ENCODE data around the gene MAP4K3.

The MAP4K3 gene

DNA sequence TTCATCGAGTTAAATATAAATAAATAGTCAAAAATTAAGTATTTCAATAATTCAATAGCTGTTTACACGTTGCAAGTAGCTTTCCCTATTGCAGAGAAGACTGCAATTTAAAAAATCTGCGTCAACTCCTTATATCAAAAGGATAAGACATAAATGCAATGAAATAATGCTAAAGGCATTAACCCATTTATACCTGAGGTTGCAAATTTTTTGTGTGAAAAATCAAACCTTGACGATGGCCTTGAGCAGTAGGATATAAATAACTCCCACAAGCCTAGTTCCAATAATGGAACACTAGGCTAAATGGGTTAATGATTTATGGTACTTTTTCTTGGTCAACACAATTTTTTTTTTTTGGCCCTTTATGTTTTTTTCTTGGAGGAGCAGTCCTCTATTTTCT lies 116.9 kb downstream of the MAP4K3 start:
- H3K4me1 ChIP-seq (ENCODE audit: control insufficient read depth, insufficient read depth, low read length, poor library complexity, severe bottlenecking), result no peaks in the 10 kb centered on the region
- no peak overlapping the region for H3K27ac ChIP-seq (ENCODE audit: insufficient read depth, low read length, poor library complexity, severe bottlenecking)

GRCh38 chr2:39313575-39313974 lies 123.5 kb downstream of the MAP4K3 start:
- H3K4me3 ChIP-seq (ENCODE audit: insufficient read depth, low read depth, low read length, poor library complexity, severe bottlenecking), result no peak overlapping the region
- no peaks in the 10 kb centered on the region for H3K36me3 ChIP-seq (ENCODE audit: control insufficient read depth, insufficient read depth, low read length)
- H3K4me1 ChIP-seq (ENCODE audit: control insufficient read depth, insufficient read depth, low read length, poor library complexity, severe bottlenecking), result no peaks in the 10 kb centered on the region
- no peak for DNase-seq
- no peaks in the 10 kb centered on the region for H3K27me3 ChIP-seq (replicated peaks; ENCODE audit: control insufficient read depth, insufficient read depth, low read length, poor library complexity, severe bottlenecking)
- H3K27ac ChIP-seq (ENCODE audit: insufficient read depth, low read length, poor library complexity, severe bottlenecking), result no peak overlapping the region
- no peaks in the 10 kb centered on the region for H3K9me3 ChIP-seq (ENCODE audit: control insufficient read depth, low read length)

More for the DNA sequence above, 116.9 kb downstream of the MAP4K3 start:
- Histone ChIP-seq H3K36me3 (ENCODE audit: control insufficient read depth, insufficient read depth, low read length) (peaks cover 3% of the 10 kb centered on the region), H3K4me3 (ENCODE audit: insufficient read depth, low read depth, low read length, poor library complexity, severe bottlenecking) (no peak overlapping the region), H3K9me3 (ENCODE audit: control insufficient read depth, low read length) (no peaks in the 10 kb centered on the region), H3K27me3 (replicated peaks; ENCODE audit: control insufficient read depth, insufficient read depth, low read length, poor library complexity, severe bottlenecking) (no peaks in the 10 kb centered on the region)
- no peak for DNase-seq

DNA sequence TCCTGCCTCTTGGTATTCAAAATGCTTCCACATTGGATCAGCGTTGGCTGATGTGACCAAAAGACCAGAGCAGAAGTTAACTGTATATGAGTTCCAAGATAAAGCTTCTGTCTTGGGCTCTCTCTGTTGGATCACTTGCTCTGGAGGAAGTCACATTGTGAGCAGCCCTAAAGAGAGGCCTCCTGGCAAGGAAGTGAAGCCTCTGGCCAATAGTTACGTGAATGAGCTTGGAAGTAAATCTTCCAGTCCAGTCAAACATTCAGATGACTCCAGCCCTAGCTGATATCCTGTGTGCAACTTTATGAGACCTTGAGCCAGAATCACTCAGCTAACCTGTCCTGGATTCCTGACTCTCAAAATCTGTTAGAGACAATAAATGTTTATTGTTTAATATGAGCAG lies 125.6 kb downstream of the MAP4K3 start:
- no peak for DNase-seq
- Histone ChIP-seq H3K4me1 (ENCODE audit: control insufficient read depth, insufficient read depth, low read length, poor library complexity, severe bottlenecking) (no peaks in the 10 kb centered on the region), H3K36me3 (ENCODE audit: control insufficient read depth, insufficient read depth, low read length) (no peaks in the 10 kb centered on the region), H3K9me3 (ENCODE audit: control insufficient read depth, low read length) (no peaks in the 10 kb centered on the region), H3K27me3 (replicated peaks; ENCODE audit: control insufficient read depth, insufficient read depth, low read length, poor library complexity, severe bottlenecking) (no peaks in the 10 kb centered on the region), H3K4me3 (ENCODE audit: insufficient read depth, low read depth, low read length, poor library complexity, severe bottlenecking) (no peak overlapping the region), H3K27ac (ENCODE audit: insufficient read depth, low read length, poor library complexity, severe bottlenecking) (no peak overlapping the region)

GRCh38 chr2:39308778-39309177 lies 128.3 kb downstream of the MAP4K3 start:
- Histone ChIP-seq H3K36me3 (ENCODE audit: control insufficient read depth, insufficient read depth, low read length) (no peaks in the 10 kb centered on the region), H3K4me3 (ENCODE audit: insufficient read depth, low read depth, low read length, poor library complexity, severe bottlenecking) (no peak overlapping the region), H3K27ac (ENCODE audit: insufficient read depth, low read length, poor library complexity, severe bottlenecking) (no peak overlapping the region), H3K27me3 (replicated peaks; ENCODE audit: control insufficient read depth, insufficient read depth, low read length, poor library complexity, severe bottlenecking) (no peaks in the 10 kb centered on the region), H3K9me3 (ENCODE audit: control insufficient read depth, low read length) (no peaks in the 10 kb centered on the region), H3K4me1 (ENCODE audit: control insufficient read depth, insufficient read depth, low read length, poor library complexity, severe bottlenecking) (no peaks in the 10 kb centered on the region)
- no peak for DNase-seq

DNA sequence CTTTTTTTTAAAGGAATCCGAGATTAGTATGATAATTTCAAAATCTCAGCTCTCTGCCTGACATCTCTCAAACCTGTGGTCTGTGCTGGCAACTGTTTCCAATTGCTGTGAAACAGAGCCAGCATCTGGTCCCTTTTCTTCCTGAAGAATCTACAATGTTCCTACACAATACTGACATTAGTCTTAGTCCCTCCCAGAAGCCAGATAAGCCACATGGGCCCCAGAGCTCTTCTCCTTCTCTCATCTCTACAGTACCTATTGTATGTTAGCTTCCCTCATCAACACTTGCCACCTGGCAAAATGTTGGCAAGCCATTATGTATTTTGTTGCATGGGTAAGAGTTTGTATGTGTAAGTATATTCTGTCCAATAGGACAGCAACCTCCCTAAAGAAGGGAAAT lies 130.5 kb downstream of the MAP4K3 start:
- Histone ChIP-seq H3K4me3 (ENCODE audit: insufficient read depth, low read depth, low read length, poor library complexity, severe bottlenecking) (no peak overlapping the region), H3K36me3 (ENCODE audit: control insufficient read depth, insufficient read depth, low read length) (no peaks in the 10 kb centered on the region), H3K27me3 (replicated peaks; ENCODE audit: control insufficient read depth, insufficient read depth, low read length, poor library complexity, severe bottlenecking) (no peaks in the 10 kb centered on the region), H3K4me1 (ENCODE audit: control insufficient read depth, insufficient read depth, low read length, poor library complexity, severe bottlenecking) (no peaks in the 10 kb centered on the region), H3K27ac (ENCODE audit: insufficient read depth, low read length, poor library complexity, severe bottlenecking) (no peak overlapping the region), H3K9me3 (ENCODE audit: control insufficient read depth, low read length) (no peaks in the 10 kb centered on the region)
- no peak for DNase-seq

GRCh38 chr2:39304729-39305128 lies 132.4 kb downstream of the MAP4K3 start:
- DNase-seq, result no peak
- no peak overlapping the region for H3K27ac ChIP-seq (ENCODE audit: insufficient read depth, low read length, poor library complexity, severe bottlenecking)

GRCh38 chr2:39304200-39304599 lies 132.9 kb downstream of the MAP4K3 start:
- no peak overlapping the region for H3K4me3 ChIP-seq (ENCODE audit: insufficient read depth, low read depth, low read length, poor library complexity, severe bottlenecking)
- no peaks in the 10 kb centered on the region for H3K36me3 ChIP-seq (ENCODE audit: control insufficient read depth, insufficient read depth, low read length)
- no peaks in the 10 kb centered on the region for H3K4me1 ChIP-seq (ENCODE audit: control insufficient read depth, insufficient read depth, low read length, poor library complexity, severe bottlenecking)
- no peak for DNase-seq
- H3K27ac ChIP-seq (ENCODE audit: insufficient read depth, low read length, poor library complexity, severe bottlenecking), result no peak overlapping the region
- no peaks in the 10 kb centered on the region for H3K9me3 ChIP-seq (ENCODE audit: control insufficient read depth, low read length)
- H3K27me3 ChIP-seq (replicated peaks; ENCODE audit: control insufficient read depth, insufficient read depth, low read length, poor library complexity, severe bottlenecking), result no peaks in the 10 kb centered on the region

More at GRCh38 chr2:39304729-39305128, 132.4 kb downstream of the MAP4K3 start:
- H3K27me3 ChIP-seq (replicated peaks; ENCODE audit: control insufficient read depth, insufficient read depth, low read length, poor library complexity, severe bottlenecking), result no peaks in the 10 kb centered on the region
- no peaks in the 10 kb centered on the region for H3K36me3 ChIP-seq (ENCODE audit: control insufficient read depth, insufficient read depth, low read length)
- H3K4me3 ChIP-seq (ENCODE audit: insufficient read depth, low read depth, low read length, poor library complexity, severe bottlenecking), result no peak overlapping the region
- H3K4me1 ChIP-seq (ENCODE audit: control insufficient read depth, insufficient read depth, low read length, poor library complexity, severe bottlenecking), result no peaks in the 10 kb centered on the region
- no peaks in the 10 kb centered on the region for H3K9me3 ChIP-seq (ENCODE audit: control insufficient read depth, low read length)

DNA sequence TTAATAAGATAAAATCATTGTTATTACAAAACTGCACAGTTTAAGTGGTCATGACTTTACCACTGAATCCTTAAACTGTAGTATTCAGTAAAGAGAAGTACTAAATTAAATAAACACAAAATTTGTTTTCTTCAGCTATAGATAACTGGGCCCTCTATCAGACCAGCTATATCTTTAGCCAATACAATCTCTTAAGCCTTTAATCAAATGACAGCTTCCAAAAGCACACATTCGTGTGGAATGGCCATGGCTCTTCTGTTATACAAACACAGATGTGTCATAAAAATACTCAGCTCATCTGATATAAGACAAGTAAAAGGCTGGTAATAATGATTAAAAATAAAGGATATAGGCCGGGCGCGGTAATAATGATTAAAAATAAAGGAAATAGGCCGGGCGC lies 135.7 kb downstream of the MAP4K3 start:
- H3K4me3 ChIP-seq (ENCODE audit: insufficient read depth, low read depth, low read length, poor library complexity, severe bottlenecking), result no peak overlapping the region
- no peaks in the 10 kb centered on the region for H3K36me3 ChIP-seq (ENCODE audit: control insufficient read depth, insufficient read depth, low read length)
- no peak overlapping the region for H3K27ac ChIP-seq (ENCODE audit: insufficient read depth, low read length, poor library complexity, severe bottlenecking)
- H3K9me3 ChIP-seq (ENCODE audit: control insufficient read depth, low read length), result no peaks in the 10 kb centered on the region
- no peak for DNase-seq
- no peaks in the 10 kb centered on the region for H3K27me3 ChIP-seq (replicated peaks; ENCODE audit: control insufficient read depth, insufficient read depth, low read length, poor library complexity, severe bottlenecking)
- no peaks in the 10 kb centered on the region for H3K4me1 ChIP-seq (ENCODE audit: control insufficient read depth, insufficient read depth, low read length, poor library complexity, severe bottlenecking)

GRCh38 chr2:39300044-39300978 lies 136.8 kb downstream of the MAP4K3 start:
- Histone ChIP-seq H3K4me3 (ENCODE audit: insufficient read depth, low read depth, low read length, poor library complexity, severe bottlenecking) (no peak overlapping the region), H3K27ac (ENCODE audit: insufficient read depth, low read length, poor library complexity, severe bottlenecking) (no peak overlapping the region), H3K4me1 (ENCODE audit: control insufficient read depth, insufficient read depth, low read length, poor library complexity, severe bottlenecking) (no peaks in the 10 kb centered on the region), H3K9me3 (ENCODE audit: control insufficient read depth, low read length) (no peaks in the 10 kb centered on the region), H3K27me3 (replicated peaks; ENCODE audit: control insufficient read depth, insufficient read depth, low read length, poor library complexity, severe bottlenecking) (no peaks in the 10 kb centered on the region), H3K36me3 (ENCODE audit: control insufficient read depth, insufficient read depth, low read length) (no peaks in the 10 kb centered on the region)
- no peak for DNase-seq

- no peak overlapping the region for H3K27ac ChIP-seq (ENCODE audit: insufficient read depth, low read length, poor library complexity, severe bottlenecking)
- H3K4me1 ChIP-seq (ENCODE audit: control insufficient read depth, insufficient read depth, low read length, poor library complexity, severe bottlenecking), result no peaks in the 10 kb centered on the region
- H3K9me3 ChIP-seq (ENCODE audit: control insufficient read depth, low read length), result no peaks in the 10 kb centered on the region
- H3K27me3 ChIP-seq (replicated peaks; ENCODE audit: control insufficient read depth, insufficient read depth, low read length, poor library complexity, severe bottlenecking), result no peaks in the 10 kb centered on the region
- H3K36me3 ChIP-seq (ENCODE audit: control insufficient read depth, insufficient read depth, low read length), result peaks cover 11% of the 10 kb centered on the region
- DNase-seq, result no peak
- no peak overlapping the region for H3K4me3 ChIP-seq (ENCODE audit: insufficient read depth, low read depth, low read length, poor library complexity, severe bottlenecking)
Observed at GRCh38 chr2:39290433-39290832, 146.7 kb downstream of the MAP4K3 start.

Data from effector memory CD4-positive, alpha-beta T cell (primary cell).